Ecto neural progenitor cell (in vitro differentiated cells): Measurements from ENCODE around the gene FBXO30.

ENCODE experiments used
- DNase-seq: peaks from one replicate; pipeline ENCODE4 v3.0.0-alpha.2; 2018; ENCODE audit warnings: low spot score

FBXO30 gene

DNA sequence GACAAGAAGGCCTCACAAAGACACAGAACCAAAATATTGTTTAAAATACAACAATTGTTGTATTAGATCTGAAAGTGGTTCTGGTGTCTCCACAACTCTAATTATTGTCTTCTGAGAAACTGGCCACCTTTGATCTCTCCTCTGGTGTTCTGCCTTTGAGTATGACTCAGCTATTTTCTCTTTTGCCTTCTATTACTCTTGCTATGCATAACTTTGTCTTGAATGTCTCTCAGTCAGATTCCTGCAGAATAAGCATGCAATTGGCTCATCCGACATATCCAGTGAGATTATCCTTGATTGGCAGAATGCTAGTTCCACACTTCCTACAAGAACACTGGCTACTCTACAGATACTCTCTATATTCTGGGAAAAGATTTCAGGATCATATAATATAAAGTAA is 65.0 kb downstream of the FBXO30 start:
- no peak for DNase-seq

- no peak for DNase-seq
These were observed 68.7 kb downstream of the FBXO30 start for GRCh38 chr6:145745861-145746260.

DNA sequence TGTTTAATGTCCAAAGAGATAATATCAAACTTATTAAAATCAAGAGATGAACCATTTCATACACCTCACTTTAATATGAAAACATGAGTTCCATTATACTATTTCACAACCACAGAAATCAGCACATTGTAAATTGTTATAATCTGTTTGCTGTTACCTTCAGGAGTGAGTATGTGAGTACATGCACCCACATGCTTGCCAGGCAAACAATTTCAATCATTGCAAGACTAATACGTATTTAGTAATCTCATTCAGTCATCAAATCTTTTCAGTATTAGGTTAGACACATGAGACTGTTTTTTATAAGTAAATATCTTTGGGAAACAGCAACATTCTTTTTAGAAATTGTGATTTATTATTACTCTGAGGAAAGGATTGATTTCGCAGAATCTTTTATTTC is 70.0 kb downstream of the FBXO30 start:
- DNase-seq = no peak
